H9 (cell line): ENCODE measurements around the gene EVI5. TPM values are rescaled to one million over a fixed set of nuclear protein-coding genes. Genes with fewer than 3 reads are reported as not detected.

Source experiments
- DNase-seq: peaks from one replicate; pipeline ENCODE4 v3.0.0-alpha.2; 2017
- H2AFZ ChIP-seq: one replicate; pipeline ENCODE4 v1.6.1; 2013; ENCODE audit warnings: mild to moderate bottlenecking, low read length, control low read depth, moderate library complexity
- H2AK5ac ChIP-seq: 2 replicates; pipeline ENCODE4 v1.6.1; 2013; ENCODE audit warnings: low read length, control low read depth, mixed read lengths; ENCODE audit not compliant: insufficient read length
- H2BK120ac ChIP-seq: one replicate; pipeline ENCODE4 v1.6.1; 2013; ENCODE audit warnings: low read depth, mild to moderate bottlenecking, low read length, control low read depth, inconsistent platforms; ENCODE audit not compliant: poor library complexity, severe bottlenecking
- H2BK12ac ChIP-seq: 2 replicates; pipeline ENCODE4 v1.6.1; 2013; ENCODE audit warnings: low read length, control low read depth, mixed read lengths, low read depth; ENCODE audit not compliant: insufficient read length
- H2BK15ac ChIP-seq: 2 replicates; pipeline ENCODE4 v1.6.1; 2013; ENCODE audit warnings: low read depth, low read length, control low read depth
- H2BK20ac ChIP-seq: one replicate; pipeline ENCODE4 v1.6.1; 2013; ENCODE audit warnings: low read depth, mild to moderate bottlenecking, low read length, control low read depth, inconsistent platforms; ENCODE audit not compliant: poor library complexity, severe bottlenecking
- H2BK5ac ChIP-seq: 2 replicates; pipeline ENCODE4 v1.6.1; 2013; ENCODE audit warnings: low read length, control low read depth, mixed read lengths; ENCODE audit not compliant: insufficient read length
- H3K14ac ChIP-seq: 2 replicates; pipeline ENCODE4 v1.6.1; 2013; ENCODE audit warnings: low read length, control low read depth; ENCODE audit not compliant: insufficient read depth
- H3K18ac ChIP-seq: 2 replicates; pipeline ENCODE4 v1.6.1; 2013; ENCODE audit warnings: low read depth, mild to moderate bottlenecking, mixed read lengths, low read length, control low read depth; ENCODE audit not compliant: insufficient read length
- H3K23ac ChIP-seq: 2 replicates; pipeline ENCODE4 v1.6.1; 2013; ENCODE audit warnings: low read length, control low read depth, mixed read lengths, low read depth; ENCODE audit not compliant: insufficient read length
- H3K23me2 ChIP-seq: 2 replicates; pipeline ENCODE4 v1.6.1; 2013; ENCODE audit warnings: low read depth, mild to moderate bottlenecking, mixed read lengths, low read length, control low read depth; ENCODE audit not compliant: insufficient read length, poor library complexity, severe bottlenecking
- H3K27ac ChIP-seq: 2 replicates; pipeline ENCODE4 v1.5.1; 2013; ENCODE audit warnings: low read length, control low read depth, mixed read lengths, low read depth; ENCODE audit not compliant: insufficient read length
- H3K27me3 ChIP-seq: 2 replicates; pipeline ENCODE4 v1.6.1; 2013; ENCODE audit warnings: low read length, control low read depth, inconsistent platforms; ENCODE audit not compliant: insufficient read depth
- H3K4ac ChIP-seq: 2 replicates; pipeline ENCODE4 v1.6.1; 2013; ENCODE audit warnings: low read depth, mild to moderate bottlenecking, control low read depth, inconsistent platforms, low read length, moderate library complexity
- H3K4me1 ChIP-seq: 2 replicates; pipeline ENCODE4 v1.6.1; 2013; ENCODE audit warnings: low read length, control low read depth, inconsistent platforms; ENCODE audit not compliant: insufficient read depth
- H3K4me2 ChIP-seq: 2 replicates; pipeline ENCODE4 v1.6.1; 2013; ENCODE audit warnings: low read length, control low read depth, mixed read lengths; ENCODE audit not compliant: insufficient read length, insufficient read depth
- H3K56ac ChIP-seq: 2 replicates; pipeline ENCODE4 v1.6.1; 2013; ENCODE audit warnings: low read depth, mild to moderate bottlenecking, mixed read lengths, low read length, control low read depth; ENCODE audit not compliant: insufficient read length
- H3K79me1 ChIP-seq: 2 replicates; pipeline ENCODE4 v1.6.1; 2013; ENCODE audit warnings: low read depth, mild to moderate bottlenecking, moderate library complexity, low read length, control low read depth, inconsistent platforms; ENCODE audit not compliant: insufficient read depth, poor library complexity, severe bottlenecking
- H3K79me2 ChIP-seq: 2 replicates; pipeline ENCODE4 v1.6.1; 2013; ENCODE audit warnings: low read length, control low read depth, inconsistent platforms; ENCODE audit not compliant: insufficient read depth
- H3K9ac ChIP-seq: 2 replicates; pipeline ENCODE4 v1.6.1; 2013; ENCODE audit warnings: low read length, control low read depth, mixed read lengths; ENCODE audit not compliant: insufficient read length; ENCODE audit errors: extremely low read depth
- H3K9me3 ChIP-seq: one replicate; pipeline ENCODE4 v1.6.1; 2013; ENCODE audit warnings: low read depth, low read length, inconsistent platforms; ENCODE audit not compliant: control insufficient read depth
- H3T11ph ChIP-seq: one replicate; pipeline ENCODE4 v1.6.1; 2013; ENCODE audit warnings: mild to moderate bottlenecking, low read length, control low read depth, inconsistent platforms
- H4K20me1 ChIP-seq: one replicate; pipeline ENCODE4 v1.6.1; 2013; ENCODE audit not compliant: control insufficient read depth, insufficient read length, insufficient read depth
- H4K5ac ChIP-seq: 2 replicates; pipeline ENCODE4 v1.6.1; 2013; ENCODE audit warnings: low read depth, mild to moderate bottlenecking, mixed read lengths, low read length, control low read depth; ENCODE audit not compliant: insufficient read length
- H4K8ac ChIP-seq: replicated peaks from 2 replicates; pipeline ENCODE4 v1.6.1; 2013; ENCODE audit warnings: low read length, control low read depth, mixed read lengths, low read depth; ENCODE audit not compliant: insufficient read length
- H4K91ac ChIP-seq: 2 replicates; pipeline ENCODE4 v1.6.1; 2013; ENCODE audit warnings: low read depth, mild to moderate bottlenecking, moderate library complexity, mixed read lengths, low read length, control low read depth; ENCODE audit not compliant: insufficient read length
- H3K27ac Mint-ChIP-seq, 3 experiments: 2 replicates in 2 of 3; 3 replicates in 1 of 3; pipeline ENCODE4 v1.8.0; 2020 to 2021; ENCODE audit warnings: mixed read lengths in 3 of 3, mild to moderate bottlenecking in 1 of 3, moderate library complexity in 1 of 3
- H3K27me3 Mint-ChIP-seq: 2 replicates; pipeline ENCODE4 v1.8.0; 2021; ENCODE audit warnings: low read depth, mild to moderate bottlenecking, moderate library complexity, mixed read lengths
- H3K36me3 Mint-ChIP-seq, 3 experiments: 2 replicates in 2 of 3; 3 replicates in 1 of 3; pipeline ENCODE4 v1.8.0; 2020 to 2021; ENCODE audit warnings: low read depth in 3 of 3, mixed read lengths in 3 of 3; ENCODE audit not compliant: insufficient read depth in 1 of 3
- H3K4me1 Mint-ChIP-seq, 2 experiments: 2 replicates each; pipeline ENCODE4 v1.8.0; 2020; ENCODE audit warnings: mixed read lengths in 2 of 2
- H3K4me3 Mint-ChIP-seq, 2 experiments: 2 replicates in 1 of 2; 3 replicates in 1 of 2; pipeline ENCODE4 v1.8.0; 2020 to 2021; ENCODE audit warnings: mild to moderate bottlenecking in 2 of 2, mixed read lengths in 2 of 2, moderate library complexity in 1 of 2
- H3K9me3 Mint-ChIP-seq, 2 experiments: 2 replicates in 1 of 2; 3 replicates in 1 of 2; pipeline ENCODE4 v1.8.0; 2020; ENCODE audit warnings: mild to moderate bottlenecking in 2 of 2, mixed read lengths in 2 of 2, moderate library complexity in 1 of 2
- WGBS: extraction: QIAGEN DNeasy Blood & Tissue Kit; methylation state at CpG from one replicate; pipeline ENCODE4 v1.1.7; 2013; ENCODE audit warnings: missing lambda C conversion rate, low lambda C conversion rate, mixed read lengths; ENCODE audit not compliant: insufficient read length; ENCODE audit errors: extremely low coverage; 5-methylcytosine and 5-hydroxymethylcytosine counted together
- total RNA-seq: library from RNA; stranded (reverse); gene quantifications from 2 replicates; pipeline ENCODE4 v1.2.1, GENCODE V29; 2021
- TF ChIP-seq, protein P1 (sequence below): fragments of 200-600 bp; sonication (generic); conservative IDR thresholded peaks from 3 replicates; pipeline ENCODE4 v1.8.0; 2021; ENCODE audit warnings: antibody characterized with exemption, mild to moderate bottlenecking

EVI5 gene
- total RNA-seq, 1 experiment from 2014 or later = 9.7 TPM

DNA sequence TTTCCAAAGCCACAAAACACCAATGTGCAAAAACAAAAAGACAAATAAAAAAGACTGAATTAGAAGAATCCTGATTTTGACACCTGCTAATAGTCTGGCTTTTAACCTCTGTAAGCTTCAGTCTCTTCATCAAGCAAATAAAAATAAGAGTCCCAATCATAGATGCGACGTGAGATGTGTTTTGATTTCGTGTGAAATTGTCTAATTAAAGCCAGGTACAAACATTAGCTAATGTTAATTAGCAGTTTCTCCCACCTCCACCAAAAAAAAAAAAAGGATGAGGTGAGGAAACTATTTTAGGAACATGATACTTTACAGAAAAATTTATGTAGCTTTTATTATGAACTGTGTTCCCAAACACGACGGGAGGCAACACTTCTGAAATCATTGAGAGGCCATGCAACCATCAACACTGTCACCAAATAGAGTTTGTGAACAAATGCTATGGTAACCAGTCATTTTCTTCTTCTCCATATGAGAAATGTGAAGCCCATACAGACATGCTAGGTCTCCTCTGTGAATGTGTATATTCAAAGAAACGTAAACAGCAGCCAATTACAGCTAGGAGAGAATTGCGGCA lies 6.7 kb upstream of the EVI5 start:
- DNase-seq = no peak
- no peak overlapping the region for H3T11ph ChIP-seq
- H3K27ac ChIP-seq = no peak overlapping the region
- no peak overlapping the region for H2AFZ ChIP-seq
- H3K18ac ChIP-seq = no peak overlapping the region
- H2AK5ac ChIP-seq = no peak overlapping the region
- no peaks in the 10 kb centered on the region for H3K79me2 ChIP-seq
- H2BK120ac ChIP-seq = no peak overlapping the region
- no peak overlapping the region for H2BK12ac ChIP-seq
- TF ChIP-seq, protein P1, sequence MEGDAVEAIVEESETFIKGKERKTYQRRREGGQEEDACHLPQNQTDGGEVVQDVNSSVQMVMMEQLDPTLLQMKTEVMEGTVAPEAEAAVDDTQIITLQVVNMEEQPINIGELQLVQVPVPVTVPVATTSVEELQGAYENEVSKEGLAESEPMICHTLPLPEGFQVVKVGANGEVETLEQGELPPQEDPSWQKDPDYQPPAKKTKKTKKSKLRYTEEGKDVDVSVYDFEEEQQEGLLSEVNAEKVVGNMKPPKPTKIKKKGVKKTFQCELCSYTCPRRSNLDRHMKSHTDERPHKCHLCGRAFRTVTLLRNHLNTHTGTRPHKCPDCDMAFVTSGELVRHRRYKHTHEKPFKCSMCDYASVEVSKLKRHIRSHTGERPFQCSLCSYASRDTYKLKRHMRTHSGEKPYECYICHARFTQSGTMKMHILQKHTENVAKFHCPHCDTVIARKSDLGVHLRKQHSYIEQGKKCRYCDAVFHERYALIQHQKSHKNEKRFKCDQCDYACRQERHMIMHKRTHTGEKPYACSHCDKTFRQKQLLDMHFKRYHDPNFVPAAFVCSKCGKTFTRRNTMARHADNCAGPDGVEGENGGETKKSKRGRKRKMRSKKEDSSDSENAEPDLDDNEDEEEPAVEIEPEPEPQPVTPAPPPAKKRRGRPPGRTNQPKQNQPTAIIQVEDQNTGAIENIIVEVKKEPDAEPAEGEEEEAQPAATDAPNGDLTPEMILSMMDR = no peak
- Mint-ChIP-seq H3K36me3 (no peaks in the 10 kb centered on the region), H3K4me3 (peak overlapping the region in 1 of 2 experiments; percentile 47; a peak in 1 of 5 replicates), H3K27ac (peak overlapping the region in 1 of 3 experiments; percentile 78; a peak in 3 of 7 replicates), H3K9me3 (no peaks in the 10 kb centered on the region), H3K4me1 (peaks cover 33 to 36% of the 10 kb centered on the region in 2 experiments), H3K27me3 (peaks cover 17% of the 10 kb centered on the region)
- no peak overlapping the region for H3K4ac ChIP-seq
- H3K4me1 ChIP-seq = no peaks in the 10 kb centered on the region
- H2BK5ac ChIP-seq = no peak overlapping the region
- H4K5ac ChIP-seq = no peak overlapping the region
- no peak overlapping the region for H4K8ac ChIP-seq
- H3K4me2 ChIP-seq = peak overlapping the region; percentile 5
- no peak overlapping the region for H2BK20ac ChIP-seq
- no peaks in the 10 kb centered on the region; the same call in 1 of the 2 replicates for H3K27me3 ChIP-seq
- H4K91ac ChIP-seq = no peak overlapping the region
- H2BK15ac ChIP-seq = no peak overlapping the region
- H3K14ac ChIP-seq = no peak overlapping the region
- no peaks in the 10 kb centered on the region for H3K9me3 ChIP-seq
- no peak overlapping the region for H3K56ac ChIP-seq
- H4K20me1 ChIP-seq = no peaks in the 10 kb centered on the region
- H3K23me2 ChIP-seq = no peaks in the 10 kb centered on the region
- no peak overlapping the region for H3K9ac ChIP-seq
- no peaks in the 10 kb centered on the region for H3K79me1 ChIP-seq
- WGBS = no CpG with 5 or more reads among the region's 7 CpGs
- no peak overlapping the region for H3K23ac ChIP-seq
